H1 (cell line): ENCODE data around the gene RERE. TPM values are rescaled to one million over a fixed set of nuclear protein-coding genes. Genes with fewer than 3 reads are reported as not detected.
"Not testable (repeated sequence)": the region's sequence is repeated elsewhere in the genome, so short reads cannot be mapped to it uniquely, and the experiment has no call there.

Experiments
- CTCF ChIA-PET: fragments of 300-600 bp; sonication (Branson Sonifier 250); formaldehyde crosslinking; loops from one replicate; lab custom pipeline; 2021; ENCODE audit not compliant: partially characterized antibody; lab: Charles Lee
- POLR2A ChIA-PET: fragments of 300-600 bp; sonication (Branson Sonifier 250); formaldehyde crosslinking; loops from one replicate; lab custom pipeline; 2021; ENCODE audit warnings: inconsistent platforms; ENCODE audit not compliant: partially characterized antibody; lab: Charles Lee
- DNase-seq, 2 experiments: peaks; one replicate each; pipeline versions ENCODE4 v3.0.0 to v3.0.0-alpha.2; 2010 to 2022; ENCODE audit warnings: low spot score in 2 of 2, low read depth in 1 of 2, mixed read lengths in 1 of 2
- FAIRE-seq: peaks from 2 replicates; lab custom pipeline; 2011; peaks lifted over from hg19 to GRCh38; lab: Jason Lieb, UNC
- H2AFZ ChIP-seq: 2 replicates; pipeline ENCODE4 v1.8.1; 2012; ENCODE audit warnings: low read length, inconsistent platforms
- H2AK5ac ChIP-seq: 2 replicates; pipeline ENCODE4 v1.6.1; 2013; ENCODE audit warnings: low read depth, low read length
- H2BK120ac ChIP-seq: replicated peaks from 2 replicates; pipeline ENCODE3; 2013; ENCODE audit warnings: low read depth, low read length, inconsistent platforms
- H2BK12ac ChIP-seq: 2 replicates; pipeline ENCODE4 v1.6.1; 2013; ENCODE audit warnings: low read depth, low read length
- H2BK15ac ChIP-seq: 2 replicates; pipeline ENCODE4 v1.6.1; 2013; ENCODE audit warnings: low read length
- H2BK20ac ChIP-seq: 2 replicates; pipeline ENCODE4 v1.6.1; 2013; ENCODE audit warnings: low read length
- H2BK5ac ChIP-seq: 2 replicates; pipeline ENCODE4 v1.6.1; 2013; ENCODE audit warnings: low read depth, low read length
- H3K14ac ChIP-seq: 2 replicates; pipeline ENCODE4 v1.6.1; 2013; ENCODE audit warnings: inconsistent platforms; ENCODE audit not compliant: insufficient read length
- H3K18ac ChIP-seq: 2 replicates; pipeline ENCODE4 v1.6.1; 2013; ENCODE audit warnings: low read length; ENCODE audit errors: extremely low read depth
- H3K23ac ChIP-seq: 2 replicates; pipeline ENCODE4 v1.6.1; 2013; ENCODE audit warnings: inconsistent platforms; ENCODE audit not compliant: insufficient read length
- H3K23me2 ChIP-seq: 2 replicates; pipeline ENCODE4 v1.6.1; 2013; ENCODE audit warnings: low read depth, low read length
- H3K27ac ChIP-seq: 2 replicates; pipeline ENCODE4 v1.6.1; 2011; ENCODE audit warnings: low read depth, low read length, inconsistent platforms
- H3K27me3 ChIP-seq, 4 experiments: replicated peaks in 1 of 4; 1 replicate in 1 of 4; 2 replicates in 3 of 4; pipeline versions ENCODE4 v1.6.1 to v1.8.1; 2011 to 2013; ENCODE audit warnings: low read length in 3 of 4, mild to moderate bottlenecking in 3 of 4, inconsistent platforms in 2 of 4, mixed read lengths in 2 of 4, moderate library complexity in 1 of 4; ENCODE audit not compliant: control insufficient read depth in 3 of 4, insufficient read depth in 3 of 4; ENCODE audit errors: extremely low read depth in 1 of 4
- H3K36me3 ChIP-seq, 4 experiments: 2 replicates each; pipeline versions ENCODE4 v1.6.1 to v1.8.1; 2011 to 2013; ENCODE audit warnings: mild to moderate bottlenecking in 4 of 4, low read length in 3 of 4, moderate library complexity in 2 of 4, control low read depth in 1 of 4, inconsistent platforms in 1 of 4; ENCODE audit not compliant: insufficient read depth in 4 of 4, control insufficient read depth in 2 of 4
- H3K4ac ChIP-seq: replicated peaks from 2 replicates; pipeline ENCODE3; 2013; ENCODE audit warnings: low read length, low read depth, mixed read lengths, inconsistent platforms; ENCODE audit not compliant: insufficient read length
- H3K4me1 ChIP-seq, 4 experiments: replicated peaks in 1 of 4; 1 replicate in 1 of 4; 2 replicates in 3 of 4; pipeline versions ENCODE4 v1.6.1 to v1.8.1; 2011 to 2013; ENCODE audit warnings: low read length in 3 of 4, inconsistent platforms in 2 of 4, mixed read lengths in 1 of 4; ENCODE audit not compliant: insufficient read depth in 4 of 4, control insufficient read depth in 3 of 4
- H3K4me2 ChIP-seq, 2 experiments: 2 replicates each; pipeline versions ENCODE4 v1.6.1 to v1.8.1; 2011 to 2013; ENCODE audit warnings: low read depth in 2 of 2, low read length in 2 of 2, control low read depth in 1 of 2, inconsistent platforms in 1 of 2, mild to moderate bottlenecking in 1 of 2; ENCODE audit not compliant: insufficient read depth in 1 of 2
- H3K4me3 ChIP-seq, 4 experiments: fragments of 200-600, 300-600 bp in 1 of 4; sonication (generic), shearing (Covaris generic), sonication (Bioruptor Twin) in 1 of 4; 2 replicates each; pipeline versions ENCODE4 v1.5.1 to v1.8.1; 2011 to 2016; ENCODE audit warnings: low read length in 4 of 4, low read depth in 3 of 4, control low read depth in 2 of 4, inconsistent platforms in 2 of 4, mild to moderate bottlenecking in 2 of 4, mixed read lengths in 1 of 4, moderate library complexity in 1 of 4; ENCODE audit not compliant: insufficient read depth in 2 of 4; ENCODE audit errors: extremely low read depth in 1 of 4
- H3K56ac ChIP-seq: replicated peaks from 2 replicates; pipeline ENCODE3; 2013; ENCODE audit warnings: low read depth, mild to moderate bottlenecking, mixed read lengths, low read length, inconsistent platforms; ENCODE audit not compliant: insufficient read length
- H3K79me1 ChIP-seq: 2 replicates; pipeline ENCODE4 v1.6.1; 2013; ENCODE audit warnings: low read depth, low read length, control low read depth
- H3K79me2 ChIP-seq, 2 experiments: 2 replicates each; pipeline versions ENCODE4 v1.6.1 to v1.8.1; 2012 to 2013; ENCODE audit warnings: low read length in 2 of 2, mild to moderate bottlenecking in 2 of 2, inconsistent platforms in 1 of 2; ENCODE audit not compliant: insufficient read depth in 2 of 2, control insufficient read depth in 1 of 2
- H3K9ac ChIP-seq, 4 experiments: replicated peaks in 1 of 4; 1 replicate in 1 of 4; 2 replicates in 3 of 4; pipeline versions ENCODE4 v1.6.1 to v1.8.1; 2011 to 2013; ENCODE audit warnings: low read depth in 3 of 4, low read length in 3 of 4, control low read depth in 2 of 4, mild to moderate bottlenecking in 2 of 4, moderate library complexity in 2 of 4, inconsistent platforms in 1 of 4; ENCODE audit errors: extremely low read depth in 1 of 4
- H3K9me3 ChIP-seq, 2 experiments: 2 replicates each; pipeline versions ENCODE4 v1.6.1 to v1.8.1; 2012 to 2013; ENCODE audit warnings: mild to moderate bottlenecking in 2 of 2, moderate library complexity in 2 of 2, control low read depth in 1 of 2, inconsistent platforms in 1 of 2, low read depth in 1 of 2, low read length in 1 of 2, mixed read lengths in 1 of 2; ENCODE audit not compliant: insufficient read depth in 2 of 2
- H4K20me1 ChIP-seq, 2 experiments: replicated peaks in 1 of 2; 2 replicates each; pipeline versions ENCODE3 to v1.8.1; 2011 to 2013; ENCODE audit warnings: inconsistent platforms in 2 of 2, low read length in 2 of 2, mild to moderate bottlenecking in 1 of 2; ENCODE audit not compliant: insufficient read depth in 2 of 2, control insufficient read depth in 1 of 2
- H4K5ac ChIP-seq: 2 replicates; pipeline ENCODE4 v1.6.1; 2013; ENCODE audit warnings: low read length, low read depth, mixed read lengths, inconsistent platforms; ENCODE audit not compliant: insufficient read length
- H4K8ac ChIP-seq: 2 replicates; pipeline ENCODE4 v1.8.0; 2013; ENCODE audit warnings: mild to moderate bottlenecking, moderate library complexity, low read length, inconsistent platforms; ENCODE audit not compliant: insufficient read depth; ENCODE audit errors: extremely low read depth
- H4K91ac ChIP-seq: replicated peaks from 2 replicates; pipeline ENCODE3; 2013; ENCODE audit warnings: low read length, mixed read lengths, inconsistent platforms; ENCODE audit not compliant: insufficient read length
- whole genome bisulfite sequencing, 2 experiments: shearing (Covaris generic) in 1 of 2; methylation state at CpG; one replicate each; pipeline versions ENCODE4 v1.1.6 to v1.1.7; 2013 to 2015; ENCODE audit warnings: low lambda C conversion rate in 2 of 2, mixed read lengths in 2 of 2, inconsistent platforms in 1 of 2, low coverage in 1 of 2, missing lambda C conversion rate in 1 of 2; ENCODE audit not compliant: insufficient replicate concordance in 2 of 2, insufficient coverage in 1 of 2, insufficient read length in 1 of 2; ENCODE audit errors: extremely low coverage in 1 of 2, missing lambda C conversion rate in 1 of 2; 5-methylcytosine and 5-hydroxymethylcytosine counted together
- polyA plus RNA-seq, 7 experiments: library from polyadenylated mRNA; depleted of rRNA in 3 of 7; stranded (reverse) in 5 of 7; unstranded in 2 of 7; fragments of >200 nt in 5 of 7; fragments of 200-250 nt in 2 of 7; gene quantifications; 1 replicate in 5 of 7; 2 replicates in 1 of 7; 4 replicates in 1 of 7; pipeline versions ENCODE4 v1.2.1 to v1.2.3, GENCODE V29; 2011 to 2013; ENCODE audit warnings: missing spikeins in 2 of 7, mixed read lengths in 2 of 7
- total RNA-seq: library from RNA; stranded (reverse); fragmentation: NEBNext Ultra II Directional; extraction: Animal tissue kit (Norgen Biotek cat#: 25700); gene quantifications from 2 replicates; pipeline ENCODE4 v1.2.1, GENCODE V29; 2021

RERE gene
- total and polyA plus RNA-seq, 2 of the 8 experiments (the other 6 are each of a cell fraction or from before 2014, with no cell fraction given), result 15.3 to 142 TPM

DNA sequence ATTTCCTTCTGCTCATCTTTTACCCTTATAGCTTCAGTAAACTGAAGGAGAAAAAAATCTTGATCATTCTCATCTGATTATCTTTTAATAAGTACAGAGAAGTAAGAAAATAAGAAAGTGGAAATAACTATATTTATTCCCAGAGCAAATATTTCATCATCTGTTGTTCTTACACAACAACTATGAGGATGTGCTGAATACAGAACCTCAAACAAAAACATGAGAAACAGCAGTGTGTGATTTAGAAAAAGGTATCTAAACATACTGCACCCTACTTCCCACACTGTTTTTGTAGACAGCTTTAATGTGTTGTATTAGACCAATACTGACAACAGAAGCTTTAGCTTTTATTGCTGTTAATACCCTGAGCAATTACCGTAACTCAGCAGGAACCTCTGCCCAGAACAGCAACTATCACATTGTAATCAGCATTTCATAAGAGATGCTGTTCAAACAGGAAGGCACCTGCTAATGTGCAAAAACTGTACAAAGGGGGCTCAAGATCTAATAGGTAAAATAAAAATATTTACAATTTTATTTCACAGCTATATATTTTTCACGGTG, 195.6 kb downstream of the RERE start:
- H3K79me1 ChIP-seq, H2AFZ ChIP-seq, H3K23me2 ChIP-seq, H3K4me3 ChIP-seq, H3K27ac ChIP-seq, H2BK12ac ChIP-seq, H3K14ac ChIP-seq, H3K23ac ChIP-seq, H4K8ac ChIP-seq, H3K4ac ChIP-seq, H3K27me3 ChIP-seq, H3K9me3 ChIP-seq, H4K91ac ChIP-seq, H3K4me1 ChIP-seq, H2BK20ac ChIP-seq, H3K56ac ChIP-seq, H3K9ac ChIP-seq, H3K4me2 ChIP-seq, FAIRE-seq, H2AK5ac ChIP-seq, H4K20me1 ChIP-seq, H3K36me3 ChIP-seq, DNase-seq, H2BK120ac ChIP-seq, H2BK5ac ChIP-seq, H3K18ac ChIP-seq, H4K5ac ChIP-seq, POLR2A ChIA-PET, H2BK15ac ChIP-seq: not testable (repeated sequence)
- CTCF ChIA-PET, result interaction anchor here (1.0 to 1.9 kb wide), 2 partner anchors 38 to 40 kb away, joined by 3 to 5 read pairs; no protein-coding TSS in a partner anchor
- H3K79me2 ChIP-seq, result peaks cover 8 to 82% of the 10 kb centered on the region in 2 experiments; a peak in 3 of 4 replicates
- 83% methylated on average over 2 of the region's 2 CpGs; no CpG with 5 or more reads in 1 of the 2 experiments for WGBS, 2 experiments
